ENCODE results near the gene VSIG10.

GRCh38 chr12:118046430-118046829 lies 57.4 kb downstream of the VSIG10 start:
- TF ChIP-seq CTCF (IDR thresholded peaks at IDR 0.05; ENCODE audit: low read length) (no peak), EZH2 (optimal IDR thresholded peaks at IDR 0.05; ENCODE audit: low read depth, low read length) (no peak), EZH2phosphoT487 (IDR thresholded peaks at IDR 0.05; ENCODE audit: low read length) (no peak)
